Endometrial microvascular endothelial cells (primary cell): ENCODE measurements around the gene ZNF282. TPM values are rescaled to one million over a fixed set of nuclear protein-coding genes. Genes with fewer than 3 reads are reported as not detected.
"Not testable (repeated sequence)": the region's sequence is repeated elsewhere in the genome, so short reads cannot be mapped to it uniquely, and the experiment has no call there.

Experiments used
- in situ Hi-C: cut with HindIII; loops from 2 replicates; pipeline ENCODE4 v1.10.0; 2017; ENCODE audit warnings: low sequenced_read_pairs, low pct_unique_long_range_greater_than_20kb; ENCODE audit errors: inconsistent ontology term
- total RNA-seq: library from RNA; depleted of rRNA; stranded (reverse); fragments of >200 nt; gene quantifications from one replicate; pipeline ENCODE4 v1.2.3, GENCODE V29; 2015; ENCODE audit errors: inconsistent ontology term

The ZNF282 gene
- total RNA-seq, 1 donor from 2014 or later, result 23.7 TPM

- in situ Hi-C loops, result no loop called here
Observed at GRCh38 chr7:149218469-149219420, 23.4 kb downstream of the ZNF282 start.

- in situ Hi-C loops, result no loop called here
Observed at GRCh38 chr7:149220534-149220933, 25.2 kb downstream of the ZNF282 start.

DNA sequence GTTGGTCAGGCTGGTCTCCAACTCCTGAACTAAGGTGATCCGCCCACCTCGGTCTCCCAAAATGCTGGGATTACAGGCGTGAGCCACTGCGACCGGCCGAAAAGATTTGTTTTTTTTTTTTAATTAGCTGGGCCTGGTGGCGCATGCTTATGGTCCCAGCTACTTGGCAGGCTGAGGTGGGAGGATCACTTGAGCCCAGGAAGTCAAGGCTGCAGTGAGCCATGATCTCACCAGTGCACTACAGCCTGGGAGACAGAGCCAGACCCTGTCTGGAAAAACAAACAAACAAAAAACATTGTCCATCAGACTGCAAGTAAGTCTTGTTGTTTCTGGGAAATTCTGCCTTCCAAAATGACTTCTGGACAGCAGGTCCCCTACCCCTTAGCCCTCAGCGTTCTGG is 27.8 kb downstream of the ZNF282 start:
- in situ Hi-C loops, result no loop called here

- in situ Hi-C loops, result no loop called here
Observed at GRCh38 chr7:149223761-149224160, 28.4 kb downstream of the ZNF282 start.

- in situ Hi-C loops, result no loop called here
Observed at GRCh38 chr7:149224352-149224751, 29.0 kb downstream of the ZNF282 start.

DNA sequence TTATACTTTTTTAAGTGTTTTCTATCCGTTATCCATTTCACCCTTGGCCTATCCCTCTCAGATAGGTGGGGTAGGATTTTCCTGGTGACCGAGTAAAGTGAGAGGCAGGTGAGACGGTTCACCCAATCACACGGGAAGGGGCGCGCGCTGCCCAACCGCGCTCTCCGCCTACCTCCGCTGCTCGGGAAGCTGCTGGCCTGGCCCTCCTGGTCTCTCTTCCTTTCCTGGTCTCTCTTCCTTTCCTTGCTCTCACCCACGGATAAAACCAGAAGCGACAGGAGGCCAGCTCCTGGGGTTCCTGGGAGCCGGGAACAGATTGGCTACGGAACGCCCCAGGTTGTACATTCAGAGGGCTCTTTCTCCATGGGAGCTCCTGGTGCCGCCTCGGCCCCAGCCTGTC is 29.8 kb downstream of the ZNF282 start:
- in situ Hi-C loops, result no loop called here

DNA sequence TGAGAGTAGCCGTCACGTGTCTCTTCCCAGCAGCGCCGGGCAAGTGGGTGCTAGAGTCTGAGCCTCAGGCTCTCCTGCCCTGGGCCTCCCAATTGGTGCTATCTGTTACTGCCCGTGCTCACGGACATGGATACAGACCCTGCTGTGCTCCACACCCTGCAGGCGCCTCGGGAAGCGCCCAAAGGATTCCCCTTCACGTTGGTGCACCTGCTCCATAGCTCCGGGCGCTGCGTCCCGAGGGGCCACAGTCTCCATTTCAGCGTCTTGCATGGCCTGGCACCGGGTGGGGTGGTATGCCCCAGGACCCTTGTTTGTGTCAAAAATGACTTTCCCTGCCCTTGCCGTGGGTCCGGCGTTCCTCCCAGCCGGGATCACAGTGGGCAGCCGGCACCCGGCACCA is 30.3 kb downstream of the ZNF282 start:
- in situ Hi-C loops, result no loop called here

DNA sequence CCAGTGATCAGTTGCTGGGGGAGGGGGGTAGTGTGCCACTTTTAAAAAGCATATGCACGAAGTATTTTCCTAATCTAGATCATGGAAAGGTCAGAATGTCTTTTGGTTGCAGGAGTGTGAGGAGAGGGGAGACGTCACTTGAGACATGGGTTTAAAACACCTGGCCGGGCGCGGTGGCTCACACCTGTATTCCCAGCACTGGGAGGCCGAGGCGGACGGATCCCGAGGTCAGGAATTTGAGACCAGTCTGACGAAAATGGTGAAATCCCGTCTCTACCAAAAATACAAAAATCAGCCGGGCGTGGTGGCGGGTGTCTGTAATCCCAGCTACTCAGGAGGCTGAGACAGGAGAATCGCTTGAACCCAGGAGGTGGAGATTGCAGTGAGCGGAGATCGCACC is 31.0 kb downstream of the ZNF282 start:
- in situ Hi-C loops, result not testable (repeated sequence)

GRCh38 chr7:149226840-149227494 is 31.6 kb downstream of the ZNF282 start:
- in situ Hi-C loops, result no loop called here

- in situ Hi-C loops, result no loop called here
Observed at GRCh38 chr7:149228831-149229471, 33.6 kb downstream of the ZNF282 start.

DNA sequence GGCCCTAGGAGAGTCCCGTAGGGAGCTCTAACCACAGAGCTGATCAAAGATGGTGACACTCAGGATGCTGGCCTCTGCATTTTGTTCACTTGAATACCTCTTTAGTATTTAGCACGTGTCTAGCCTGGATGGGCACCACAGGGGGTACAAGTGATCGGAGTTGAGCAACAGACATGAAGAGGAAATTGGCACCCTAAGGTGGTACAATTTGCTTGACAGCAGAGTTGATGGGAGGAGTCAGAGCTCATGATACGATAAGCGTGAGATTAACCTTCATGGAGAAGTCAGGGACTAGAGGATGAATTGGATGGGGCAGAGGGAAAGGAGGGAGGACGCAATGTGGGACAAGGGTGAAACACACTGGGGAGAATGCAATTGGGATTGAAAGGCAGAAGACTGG is 34.2 kb downstream of the ZNF282 start:
- in situ Hi-C loops, result no loop called here

DNA sequence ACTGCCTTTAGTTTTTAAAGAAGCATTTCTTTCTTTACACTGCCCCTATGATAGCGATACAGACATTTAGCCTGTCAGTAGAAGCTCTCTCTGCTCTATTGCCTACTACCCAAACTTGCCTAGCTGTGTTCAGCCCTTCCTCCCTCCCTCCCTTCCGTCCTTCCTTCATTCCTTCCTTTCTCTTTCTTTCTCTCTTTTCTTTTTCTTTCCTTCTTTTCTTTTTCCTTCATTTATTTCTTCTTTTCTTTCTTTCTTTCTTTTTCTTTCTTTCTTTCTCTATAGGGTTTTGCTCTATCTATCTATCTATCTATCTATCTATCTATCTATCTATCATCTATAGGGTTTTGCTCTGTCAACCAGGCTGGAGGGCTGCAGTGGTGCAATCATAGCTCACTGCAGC is 37.0 kb downstream of the ZNF282 start:
- in situ Hi-C loops, result no loop called here

DNA sequence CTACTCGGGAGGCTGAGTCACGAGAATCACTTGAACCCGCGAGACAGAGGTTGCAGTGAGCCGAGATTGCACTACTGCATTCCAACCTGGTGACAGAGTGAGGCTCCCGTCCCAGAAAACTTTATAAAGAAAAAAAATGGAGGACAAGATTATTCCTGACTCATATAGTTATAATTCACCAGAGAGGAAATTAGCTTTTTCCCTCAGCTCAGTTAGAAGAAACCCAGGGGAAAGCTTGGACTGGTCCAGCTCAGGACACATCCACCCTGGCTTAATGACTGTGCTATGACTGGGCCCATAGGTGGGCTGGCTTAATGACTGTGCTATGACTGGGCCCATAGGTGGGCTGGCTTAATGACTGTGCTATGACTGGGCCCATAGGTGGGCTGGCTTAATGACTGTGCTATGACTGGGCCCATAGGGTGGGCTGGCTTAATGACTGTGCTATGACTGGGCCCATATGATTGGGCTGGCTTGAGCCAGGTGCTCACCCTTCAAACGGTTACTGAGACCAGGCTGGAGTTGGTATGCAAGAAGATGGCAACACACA is 38.4 kb downstream of the ZNF282 start:
- in situ Hi-C loops, result not testable (repeated sequence)

GRCh38 chr7:149237502-149237901 is 42.2 kb downstream of the ZNF282 start:
- in situ Hi-C loops, result no loop called here

DNA sequence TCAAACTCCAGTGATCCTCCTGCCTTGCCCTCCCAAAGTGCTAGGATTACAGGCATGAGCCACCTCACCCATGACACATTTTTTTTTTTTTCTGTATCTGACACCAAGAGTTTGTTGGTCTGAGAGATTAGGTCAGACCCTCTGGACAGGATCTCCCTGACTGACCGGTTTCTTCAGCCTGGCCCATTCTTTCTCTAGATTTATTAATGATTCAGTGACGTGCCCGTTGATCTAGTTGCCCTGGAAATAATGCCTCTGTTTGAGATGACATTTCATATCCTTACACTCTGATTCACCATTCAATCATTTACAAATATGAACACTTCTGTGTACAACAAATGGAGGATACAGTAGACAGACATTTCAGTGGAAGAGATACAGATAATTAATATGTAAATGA is 42.7 kb downstream of the ZNF282 start:
- in situ Hi-C loops, result no loop called here

GRCh38 chr7:149239345-149240143 is 44.2 kb downstream of the ZNF282 start, which contains the start of gene ZNF212:
ZNF212 (plus strand) TSS chr7:149239651; CDS start chr7:149239779, 128 bp downstream.
- in situ Hi-C loops, result no loop called here

DNA sequence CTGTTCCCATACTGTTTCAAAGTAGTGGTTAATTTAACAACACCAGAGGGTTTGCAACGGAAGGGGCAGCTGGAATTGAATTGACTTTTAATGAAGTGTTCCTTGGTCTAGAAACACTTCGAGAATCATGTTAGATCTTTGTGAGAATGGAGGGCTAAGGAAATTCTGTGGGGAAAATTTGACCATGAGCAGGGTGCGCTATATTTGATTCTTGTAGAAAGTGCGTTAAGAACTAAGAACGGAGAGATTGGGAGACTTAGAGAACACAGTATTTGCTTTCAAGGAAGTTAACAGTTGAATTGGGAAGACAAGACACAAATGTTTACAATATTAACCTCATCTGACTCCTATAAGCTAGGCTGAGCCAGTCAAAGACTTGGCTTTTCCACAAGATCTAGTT is 45.3 kb downstream of the ZNF282 start:
- in situ Hi-C loops, result no loop called here

DNA sequence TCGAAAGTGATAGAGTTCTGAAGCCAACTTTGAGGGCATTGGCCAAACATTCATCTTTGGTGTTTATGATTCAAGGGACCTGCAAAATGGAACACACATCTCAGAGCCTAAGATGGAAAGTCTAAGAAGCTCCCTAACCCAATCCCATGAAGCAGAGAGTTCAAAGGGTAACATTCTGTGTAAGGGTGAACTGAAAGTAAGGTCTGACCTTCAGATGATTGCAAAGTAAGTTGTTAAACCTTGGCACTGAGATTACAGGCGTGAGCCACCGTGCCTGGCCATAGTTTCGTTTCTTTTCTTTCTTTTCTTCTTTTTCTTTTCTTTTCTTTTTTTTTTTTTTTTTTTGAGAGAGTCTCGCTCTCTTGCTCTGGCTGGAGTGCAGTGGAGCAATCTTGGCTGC is 46.4 kb downstream of the ZNF282 start:
- in situ Hi-C loops, result no loop called here

DNA sequence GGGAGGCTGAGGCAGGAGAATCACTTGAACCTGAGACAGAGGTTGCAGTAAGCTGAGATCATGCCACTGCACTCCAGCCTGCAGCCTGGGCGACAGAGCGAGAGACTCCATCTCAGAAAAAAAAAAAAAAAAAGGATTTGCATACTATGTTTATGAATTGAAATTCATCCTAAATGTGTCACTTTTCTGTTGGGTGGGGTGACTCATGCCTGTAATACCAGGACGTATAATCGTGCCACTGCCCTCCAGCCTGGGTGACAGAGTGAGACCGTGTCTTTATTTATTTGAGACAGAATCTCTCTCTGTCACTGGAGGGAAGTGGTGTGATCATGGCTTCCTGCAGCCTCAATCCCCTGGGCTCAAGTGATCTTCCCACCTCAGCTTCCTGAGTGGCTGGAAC is 49.9 kb downstream of the ZNF282 start:
- in situ Hi-C loops, result no loop called here
